GM19395 (cell line): Measurements from ENCODE around the gene FAM200A.
"Not testable (repeated sequence)": the region's sequence is repeated elsewhere in the genome, so short reads cannot be mapped to it uniquely, and the experiment has no call there.

ENCODE experiments used
- ATAC-seq: cut with Tn5 transposase; IDR thresholded peaks from one replicate; pipeline ENCODE4 v1.9.1; 2021; ENCODE audit warnings: mild to moderate bottlenecking, moderate library complexity; ENCODE audit not compliant: unreplicated experiment

The FAM200A gene

DNA sequence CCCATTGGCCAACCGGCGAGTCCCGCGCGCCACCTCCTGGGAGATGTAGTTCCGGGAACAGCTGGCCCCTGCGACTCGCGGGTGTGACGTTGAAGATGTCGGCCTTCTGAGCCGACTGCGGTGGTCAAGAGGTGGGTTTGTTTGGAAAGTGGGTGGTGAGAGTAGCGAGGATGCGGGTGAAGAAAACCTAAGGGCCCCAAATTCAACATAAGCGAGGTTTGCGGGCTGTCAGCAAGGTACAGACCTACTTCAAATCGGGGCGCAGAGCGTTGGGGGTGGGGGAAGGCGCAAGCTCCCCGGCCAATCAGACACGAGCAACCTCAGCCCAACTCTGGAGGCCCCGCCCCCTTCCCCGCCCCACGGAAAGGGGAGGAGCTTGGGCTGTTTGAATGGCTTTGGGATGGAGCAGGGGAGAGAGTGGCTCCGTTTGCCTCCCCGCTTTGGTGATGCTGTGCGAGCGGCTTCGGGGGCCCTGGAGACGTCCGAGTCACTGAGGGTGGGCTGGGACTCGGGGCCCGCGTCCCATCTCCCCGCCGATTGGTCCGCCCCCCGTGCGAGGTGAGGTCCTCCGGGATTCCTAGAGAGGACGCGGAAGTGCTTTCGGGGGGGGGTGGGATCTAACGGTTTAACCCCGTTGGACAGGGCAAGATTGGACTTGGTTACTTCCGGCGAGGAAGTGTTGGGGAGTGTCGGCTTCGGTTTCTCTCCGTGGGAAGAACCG is 47.2 kb downstream of the FAM200A start, which contains the start of gene ZKSCAN5:
ZKSCAN5 (plus strand) TSS at position 60 of the 721 bp plus-strand sequence. CDS start 1,383 bp downstream, outside the sequence.
- ATAC-seq, result peak; percentile 80

DNA sequence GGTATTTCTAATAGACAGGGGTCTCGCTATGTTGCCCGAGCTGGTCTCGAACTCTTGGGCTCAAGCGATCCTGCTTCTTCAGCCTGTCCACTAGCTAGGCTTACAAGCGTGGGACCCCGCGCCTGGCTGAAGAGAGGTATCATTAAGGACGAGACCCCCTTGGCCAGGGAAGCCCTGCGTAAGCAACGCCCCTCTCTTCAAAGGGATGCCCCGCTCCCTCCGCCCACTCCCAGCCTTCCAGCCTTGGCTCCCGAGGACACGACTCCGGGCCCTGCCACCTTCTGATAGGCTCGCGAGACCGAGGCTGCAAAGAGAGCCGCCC is 47.7 kb downstream of the FAM200A start:
- ATAC-seq, result no peak

DNA sequence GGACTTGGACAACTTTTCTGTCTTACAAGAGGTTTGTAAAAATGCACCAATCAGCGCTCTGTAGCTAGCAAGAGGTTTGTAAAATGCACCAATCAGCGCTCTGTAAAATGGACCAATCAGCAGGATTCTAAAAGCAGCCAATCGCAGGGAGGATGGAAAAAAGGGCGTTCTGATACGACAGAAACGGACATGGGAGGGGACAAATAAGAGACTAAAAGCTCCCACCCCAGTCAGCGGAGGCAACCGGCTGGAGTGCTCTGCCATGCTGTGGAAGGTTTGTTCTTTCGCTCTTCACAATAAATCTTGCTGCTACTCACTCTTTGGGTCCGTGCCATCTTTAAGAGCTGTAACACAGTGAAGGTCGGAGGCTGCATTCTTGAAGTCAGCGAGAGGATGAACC is 50.7 kb downstream of the FAM200A start:
- ATAC-seq, result not testable (repeated sequence)

DNA sequence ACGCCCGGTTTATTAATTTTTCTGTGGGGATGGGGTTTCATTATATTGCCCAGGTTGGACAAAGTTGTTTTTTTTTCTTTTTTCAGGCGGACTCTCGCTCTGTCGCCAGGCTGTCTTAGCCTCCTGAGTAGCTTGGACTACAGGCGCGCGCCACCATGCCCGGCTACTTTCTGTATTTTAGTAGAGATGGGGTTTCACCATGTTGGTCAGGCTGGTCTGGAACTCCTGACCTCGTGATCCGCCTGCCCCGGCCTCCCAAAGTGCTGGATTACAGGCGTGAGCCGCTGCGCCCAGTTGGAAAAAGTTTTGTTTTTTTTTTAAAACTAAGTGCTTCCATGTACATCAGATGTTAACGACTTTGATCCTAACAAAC is 51.3 kb downstream of the FAM200A start:
- no peak for ATAC-seq

DNA sequence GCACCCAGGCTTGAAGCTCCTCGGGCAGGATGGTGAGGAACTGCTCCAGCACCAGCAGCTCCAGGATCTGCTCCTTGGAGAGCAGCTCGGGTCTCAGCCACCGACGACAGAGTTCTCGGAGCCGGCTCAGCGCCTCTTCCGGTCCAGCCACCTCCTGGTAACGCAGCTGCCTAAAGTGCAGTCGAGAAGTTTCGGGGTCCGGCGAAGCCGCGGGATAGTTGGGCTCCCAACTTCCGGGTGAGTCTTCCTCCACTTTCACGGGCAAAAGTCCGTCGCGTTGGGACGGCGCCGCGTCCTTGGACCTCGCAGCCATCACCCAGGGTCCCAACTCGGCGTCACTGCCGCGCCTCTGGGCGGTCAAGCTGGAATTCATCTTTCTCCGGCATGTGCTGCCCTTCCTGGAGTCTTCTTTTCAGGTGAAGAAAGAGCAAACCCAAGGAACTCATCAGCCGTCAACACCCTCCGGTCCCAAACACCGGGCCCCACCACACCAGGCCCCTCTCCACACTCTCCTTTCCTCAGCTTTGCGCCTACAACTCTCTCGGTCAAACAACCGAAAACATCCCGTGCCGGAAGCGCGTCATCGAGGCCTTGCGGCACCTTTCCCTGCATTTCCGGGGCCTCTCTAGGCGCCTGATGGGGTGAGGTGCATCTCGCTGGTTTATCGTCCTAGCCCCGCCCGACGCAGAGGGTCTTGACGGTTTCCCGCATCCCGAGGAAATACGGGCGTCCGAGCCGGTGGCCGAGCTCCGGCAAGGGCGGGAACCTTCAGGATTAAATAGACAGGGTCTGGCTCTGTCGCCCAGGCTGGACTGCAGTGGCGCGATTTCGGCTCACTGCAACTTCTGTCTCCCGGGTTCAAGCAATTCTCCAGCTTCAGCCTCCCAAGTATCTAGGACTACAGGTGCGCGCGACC is 51.9 kb downstream of the FAM200A start, which contains the start of gene ZNF394:
ZNF394 (minus strand) TSS at position 561 of the 916 bp plus-strand sequence; CDS start at position 373, 188 bp downstream.
- ATAC-seq, result peak; percentile 51

DNA sequence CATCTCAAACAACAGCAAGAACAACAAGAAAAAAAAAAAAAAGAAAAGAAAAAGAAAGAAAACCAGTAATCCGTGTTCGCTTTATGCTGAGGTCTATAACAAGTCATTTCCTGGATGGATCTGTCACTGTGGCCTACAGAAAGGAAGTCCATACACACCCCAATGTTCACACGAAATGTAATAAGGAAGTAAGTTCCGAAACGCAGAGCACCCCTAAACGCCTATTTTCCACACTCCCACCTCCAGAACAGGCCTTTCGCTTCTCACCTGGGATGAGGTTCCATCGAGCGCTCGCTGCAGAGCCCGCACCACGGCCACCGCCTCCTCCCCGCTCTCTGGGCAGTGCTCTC is 52.6 kb downstream of the FAM200A start:
- ATAC-seq, result no peak

DNA sequence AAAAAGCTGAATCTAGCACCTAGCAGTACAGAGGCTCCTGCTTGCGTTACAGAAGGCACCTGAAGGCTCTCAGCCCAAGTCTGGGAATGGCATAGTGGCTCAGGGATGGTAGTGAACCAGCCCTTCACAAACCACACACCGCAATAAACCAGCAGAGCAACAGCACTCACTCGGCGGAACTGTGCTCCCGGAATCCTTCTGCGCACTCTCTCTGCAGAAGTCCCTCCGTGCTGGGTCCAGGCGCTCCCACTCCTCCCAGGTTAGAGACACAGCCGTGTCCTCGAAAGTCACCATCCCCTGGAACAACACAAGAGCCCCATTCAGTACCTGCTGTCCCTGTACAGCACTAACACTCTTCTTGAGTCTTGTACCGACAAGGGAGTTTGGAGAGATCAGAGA is 53.4 kb downstream of the FAM200A start:
- no peak for ATAC-seq

DNA sequence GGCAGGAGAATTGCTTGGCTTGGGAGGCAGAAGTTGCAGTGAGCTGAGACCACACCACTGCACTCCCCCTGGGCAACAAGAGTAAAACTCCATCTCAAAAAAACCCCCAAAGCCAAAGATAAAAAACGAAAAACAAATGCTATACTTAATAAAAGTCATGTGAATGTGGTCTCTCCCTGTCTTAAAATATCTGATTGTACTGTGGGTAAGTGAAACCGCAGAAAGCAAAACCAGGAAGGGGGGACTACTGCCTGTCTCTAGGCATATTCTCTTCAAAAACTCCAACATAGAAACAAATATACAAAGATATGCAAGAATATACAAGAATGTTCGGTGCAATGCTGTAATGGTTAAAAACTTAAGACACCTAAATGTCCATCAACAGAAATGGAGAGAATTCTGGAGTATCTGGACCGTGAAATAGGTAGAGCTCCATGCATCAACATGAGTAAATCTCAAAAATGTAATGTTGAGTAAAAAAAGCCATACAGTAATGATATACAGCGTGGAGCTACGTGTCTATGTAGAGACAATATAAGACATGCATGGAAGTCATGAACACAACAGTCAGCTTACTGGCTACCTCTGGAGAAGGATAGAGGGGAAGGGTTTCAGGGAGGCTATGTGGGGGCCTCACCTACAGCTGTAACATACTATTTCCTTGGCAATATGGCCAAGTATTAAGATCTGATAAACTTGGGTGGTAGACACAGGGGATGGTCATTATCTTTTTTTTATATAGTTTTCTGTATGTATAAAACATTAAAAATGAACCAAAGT is 54.0 kb downstream of the FAM200A start:
- no peak for ATAC-seq
